Peyer's patch (tissue), 4 donors: ENCODE measurements around the gene TNFAIP8L1.

Source experiments
- CTCF ChIP-seq, 6 experiments: fragments of 450-650 bp in 4 of 6; fragments of 200-600 bp in 2 of 6; sonication (generic) in 1 of 6; IDR thresholded peaks; one replicate each; pipeline ENCODE4 v1.5.1; 2017 to 2019; ENCODE audit warnings: antibody characterized with exemption in 6 of 6, mild to moderate bottlenecking in 3 of 6, moderate library complexity in 1 of 6
- POLR2A ChIP-seq, 2 donors: fragments of 450-650 bp; IDR thresholded peaks; one replicate each; pipeline ENCODE4 v1.5.1; 2017; ENCODE audit warnings: antibody characterized with exemption in 2 of 2, mild to moderate bottlenecking in 2 of 2, moderate library complexity in 2 of 2

- TF ChIP-seq CTCF (IDR thresholded peaks at IDR 0.05) (no peak), POLR2A (IDR thresholded peaks at IDR 0.05) (no peak)
Measured at GRCh38 chr19:4654437-4655361, 15.4 kb downstream of the TNFAIP8L1 start.
